GM21619 (cell line): ENCODE measurements around the gene EXOC2.
"Not testable (repeated sequence)": the region's sequence is repeated elsewhere in the genome, so short reads cannot be mapped to it uniquely, and the experiment has no call there.

ENCODE experiments used
- ATAC-seq: cut with Tn5 transposase; IDR thresholded peaks from one replicate; pipeline ENCODE4 v1.9.1; 2021; ENCODE audit not compliant: unreplicated experiment

The EXOC2 gene

GRCh38 chr6:680251-680650 is 12.7 kb downstream of the EXOC2 start:
- no peak for ATAC-seq

GRCh38 chr6:679282-679681 is 13.7 kb downstream of the EXOC2 start:
- ATAC-seq: no peak

GRCh38 chr6:678520-678919 is 14.4 kb downstream of the EXOC2 start:
- ATAC-seq: no peak

GRCh38 chr6:677919-678318 is 15.0 kb downstream of the EXOC2 start:
- no peak for ATAC-seq

GRCh38 chr6:674956-675355 is 18.0 kb downstream of the EXOC2 start:
- ATAC-seq: no peak

GRCh38 chr6:674406-674805 is 18.5 kb downstream of the EXOC2 start:
- ATAC-seq: no peak

- ATAC-seq: no peak
These were observed 25.5 kb downstream of the EXOC2 start for GRCh38 chr6:667253-667927.

GRCh38 chr6:665403-666267 is 27.3 kb downstream of the EXOC2 start:
- no peak for ATAC-seq

GRCh38 chr6:663788-664187 is 29.2 kb downstream of the EXOC2 start:
- not testable (repeated sequence) for ATAC-seq

- no peak for ATAC-seq
These were observed 33.0 kb downstream of the EXOC2 start for GRCh38 chr6:659716-660581.

- ATAC-seq: no peak
These were observed 34.7 kb downstream of the EXOC2 start for GRCh38 chr6:658244-658643.

GRCh38 chr6:657743-658142 is 35.2 kb downstream of the EXOC2 start:
- ATAC-seq: no peak

GRCh38 chr6:656460-657252 is 36.3 kb downstream of the EXOC2 start, which contains the start of gene HUS1B:
Gene HUS1B, minus strand, starts transcription at chr6:657100. Its CDS starts 156 bp downstream, at chr6:656944.
- no peak for ATAC-seq

- ATAC-seq: no peak
These were observed 38.8 kb downstream of the EXOC2 start for GRCh38 chr6:654136-654535.

- no peak for ATAC-seq
These were observed 40.1 kb downstream of the EXOC2 start for GRCh38 chr6:652865-653264.

GRCh38 chr6:650098-650497 is 42.8 kb downstream of the EXOC2 start:
- ATAC-seq: no peak

- no peak for ATAC-seq
These were observed 50.1 kb downstream of the EXOC2 start for GRCh38 chr6:642805-643204.

GRCh38 chr6:641225-641985 is 51.5 kb downstream of the EXOC2 start:
- no peak for ATAC-seq

- peak; percentile 85 for ATAC-seq
These were observed 56.5 kb downstream of the EXOC2 start for GRCh38 chr6:636488-636887.

- no peak for ATAC-seq
These were observed 57.7 kb downstream of the EXOC2 start for GRCh38 chr6:635233-635632.
